DMS53 treated with DMSO at 0.1 percent for 48 hours (cell line): ENCODE data around the gene PELI3.
A peak's percentile ranks its signal among the peaks of the same experiment; 100 is the strongest.
"Not testable (repeated sequence)": the region's sequence is repeated elsewhere in the genome, so short reads cannot be mapped to it uniquely, and the experiment has no call there.

Experiments
- DNase-seq: peaks from one replicate; lab custom pipeline; 2025; ENCODE audit not compliant: unreplicated experiment; lab: John Stamatoyannopoulos, UW

PELI3 gene

GRCh38 chr11:66443602-66444001, 23.1 kb upstream of the PELI3 start:
- no peak for DNase-seq

GRCh38 chr11:66447012-66447411, 19.7 kb upstream of the PELI3 start:
- DNase-seq, result no peak

GRCh38 chr11:66448523-66448922, 18.2 kb upstream of the PELI3 start:
- no peak for DNase-seq

DNA sequence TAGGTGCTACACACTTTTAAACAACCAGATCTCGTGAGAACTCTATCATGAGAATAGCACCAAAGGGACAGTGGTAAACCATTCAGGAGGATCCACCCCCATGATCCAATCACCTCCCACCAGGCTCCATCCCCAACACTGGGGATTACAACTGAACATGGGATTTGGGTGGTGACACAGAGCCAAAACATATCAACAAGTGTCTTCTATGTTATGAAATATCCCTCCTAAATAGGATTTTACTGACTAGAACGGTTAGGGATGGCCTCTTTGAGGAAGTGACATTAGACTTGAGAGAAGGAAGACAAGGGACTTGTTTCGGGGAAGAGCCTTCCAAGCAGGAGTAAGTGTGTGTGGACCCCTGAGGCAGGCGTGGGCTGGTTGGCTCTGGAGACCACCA, 16.1 kb upstream of the PELI3 start:
- DNase-seq, result no peak

DNA sequence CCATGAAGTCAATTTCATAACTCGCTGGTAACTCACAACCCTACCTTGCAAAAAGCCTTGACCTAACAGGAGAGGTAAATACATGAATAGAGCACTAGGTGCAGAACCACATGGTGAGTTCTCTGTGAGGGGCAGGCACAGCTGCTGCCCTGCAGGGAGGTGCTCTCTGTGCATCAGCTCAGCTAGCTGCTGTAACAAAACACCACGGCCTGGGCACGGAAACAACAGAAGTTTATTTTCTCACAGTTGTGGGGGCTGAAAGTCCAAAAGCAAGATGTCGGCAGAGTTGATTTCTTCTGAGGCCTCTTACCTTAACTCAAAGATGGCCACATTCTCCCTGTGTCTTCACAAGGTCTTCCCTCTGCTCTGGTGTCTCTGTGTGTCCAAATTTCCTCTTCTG, 15.0 kb upstream of the PELI3 start:
- no peak for DNase-seq

DNA sequence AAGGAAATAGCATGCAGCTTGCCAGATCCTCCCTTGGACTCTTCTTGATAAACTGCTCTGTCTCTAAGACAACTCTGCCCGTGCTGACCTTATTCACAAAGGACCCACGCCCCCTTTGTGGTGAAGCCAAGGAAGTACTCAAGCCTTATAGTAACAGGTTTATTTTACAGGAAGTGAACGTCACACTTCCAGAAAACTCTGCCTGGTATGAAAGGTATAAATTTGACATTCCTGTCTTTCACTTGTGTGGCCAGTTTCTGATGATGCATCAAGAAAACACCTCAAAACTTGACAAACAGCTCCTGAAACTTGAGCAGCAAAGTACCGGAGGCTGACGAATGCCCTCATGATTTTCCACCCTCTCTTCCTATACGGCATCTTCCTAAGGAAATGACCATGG, 12.5 kb upstream of the PELI3 start:
- no peak for DNase-seq

DNA sequence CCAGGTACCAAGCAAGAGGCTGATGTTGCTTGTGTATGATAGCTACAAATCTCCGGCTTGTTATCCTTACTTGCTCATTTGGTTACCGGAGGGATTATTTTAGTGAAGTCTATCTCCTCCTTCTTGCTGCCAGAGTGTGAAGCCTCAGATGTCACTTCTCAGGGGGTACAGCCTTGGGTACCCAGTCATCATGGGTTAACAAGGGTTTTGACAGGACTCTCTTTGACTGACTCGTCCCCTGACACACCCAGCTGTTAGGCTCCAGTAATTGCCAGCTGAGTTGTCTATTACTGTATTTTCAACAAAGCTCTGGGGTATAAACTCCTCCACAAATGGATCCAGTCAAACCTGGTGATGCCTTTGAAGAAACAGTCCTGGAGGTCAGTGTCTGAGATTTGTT, 11.9 kb upstream of the PELI3 start:
- no peak for DNase-seq

DNA sequence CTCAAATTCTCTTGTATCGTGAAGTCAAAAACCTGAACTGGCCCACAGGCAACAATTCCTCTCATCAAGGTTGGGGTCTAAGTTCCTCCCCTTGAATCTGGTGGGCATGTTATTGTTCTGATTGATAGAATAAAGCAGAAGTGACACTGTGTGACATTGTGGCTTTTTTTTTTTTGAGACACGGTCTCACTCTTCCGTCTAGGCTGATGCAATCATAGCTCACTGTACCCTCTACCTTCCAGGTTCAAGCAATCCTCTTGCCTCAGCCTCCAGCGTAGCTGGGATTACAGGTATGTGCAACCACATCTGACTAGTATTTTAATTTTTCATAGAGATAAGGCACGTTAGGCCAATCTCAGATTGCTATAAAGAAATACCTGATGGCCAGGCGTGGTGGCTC, 8.9 kb upstream of the PELI3 start:
- no peak for DNase-seq

- DNase-seq, result no peak
Observed at GRCh38 chr11:66459138-66459778, 7.4 kb upstream of the PELI3 start.

DNA sequence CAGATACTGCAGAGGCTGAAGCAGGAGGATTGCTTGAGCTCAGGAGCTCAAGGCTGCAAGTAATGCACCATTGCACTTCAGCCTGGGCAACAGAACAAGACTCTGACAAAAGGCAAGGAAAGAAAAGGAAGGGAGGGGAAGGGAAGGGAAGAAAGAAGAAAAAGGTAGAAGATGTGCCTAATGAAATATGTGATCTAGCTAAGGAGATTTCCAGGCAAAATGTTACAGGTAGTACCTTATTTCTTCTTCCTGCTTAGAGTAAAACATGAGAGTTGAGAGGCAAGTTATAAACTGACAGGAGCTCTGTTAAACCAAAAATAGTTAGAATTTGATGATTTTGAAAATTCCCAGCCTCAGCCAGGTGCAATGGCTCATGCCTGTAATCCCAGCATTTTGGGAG, 4.7 kb upstream of the PELI3 start:
- no peak for DNase-seq

GRCh38 chr11:66462911-66463310, 3.8 kb upstream of the PELI3 start:
- no peak for DNase-seq

DNA sequence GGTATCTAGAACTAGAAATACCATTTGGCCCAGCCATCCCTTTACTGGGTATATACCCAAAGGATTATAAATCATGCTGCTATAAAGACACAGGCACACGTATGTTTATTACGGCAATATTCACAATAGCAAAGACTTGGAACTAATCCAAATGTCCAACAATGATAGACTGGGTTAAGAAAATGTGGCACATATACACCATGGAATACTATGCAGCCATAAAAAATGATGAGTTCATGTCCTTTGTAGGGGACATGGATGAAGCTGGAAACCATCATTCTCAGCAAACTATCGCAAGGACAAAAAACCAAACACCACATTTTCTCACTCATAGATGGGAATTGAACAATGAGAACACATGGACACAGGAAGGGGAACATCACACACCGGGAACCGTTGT, 2.6 kb upstream of the PELI3 start:
- not testable (repeated sequence) for DNase-seq

DNA sequence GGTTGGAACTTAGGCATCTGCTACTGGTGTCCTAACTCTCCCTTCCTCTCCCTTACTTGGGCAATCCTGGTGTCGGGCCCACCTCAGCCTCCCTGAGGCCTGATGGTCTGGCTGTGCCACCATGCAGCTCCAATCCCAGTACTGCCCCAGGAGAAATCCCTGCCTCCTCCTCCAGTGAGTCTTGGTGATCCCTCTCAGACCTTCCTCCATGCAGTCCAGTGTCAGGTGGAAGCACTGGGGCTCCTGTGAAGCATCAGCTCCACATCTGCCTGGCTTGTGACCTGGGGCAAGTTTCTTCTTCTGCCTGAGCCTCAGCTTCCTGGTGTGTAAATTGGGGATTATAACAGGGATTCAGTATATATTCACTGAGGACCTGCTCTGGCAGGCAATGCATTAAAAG, 1.8 kb upstream of the PELI3 start:
- DNase-seq, result no peak

DNA sequence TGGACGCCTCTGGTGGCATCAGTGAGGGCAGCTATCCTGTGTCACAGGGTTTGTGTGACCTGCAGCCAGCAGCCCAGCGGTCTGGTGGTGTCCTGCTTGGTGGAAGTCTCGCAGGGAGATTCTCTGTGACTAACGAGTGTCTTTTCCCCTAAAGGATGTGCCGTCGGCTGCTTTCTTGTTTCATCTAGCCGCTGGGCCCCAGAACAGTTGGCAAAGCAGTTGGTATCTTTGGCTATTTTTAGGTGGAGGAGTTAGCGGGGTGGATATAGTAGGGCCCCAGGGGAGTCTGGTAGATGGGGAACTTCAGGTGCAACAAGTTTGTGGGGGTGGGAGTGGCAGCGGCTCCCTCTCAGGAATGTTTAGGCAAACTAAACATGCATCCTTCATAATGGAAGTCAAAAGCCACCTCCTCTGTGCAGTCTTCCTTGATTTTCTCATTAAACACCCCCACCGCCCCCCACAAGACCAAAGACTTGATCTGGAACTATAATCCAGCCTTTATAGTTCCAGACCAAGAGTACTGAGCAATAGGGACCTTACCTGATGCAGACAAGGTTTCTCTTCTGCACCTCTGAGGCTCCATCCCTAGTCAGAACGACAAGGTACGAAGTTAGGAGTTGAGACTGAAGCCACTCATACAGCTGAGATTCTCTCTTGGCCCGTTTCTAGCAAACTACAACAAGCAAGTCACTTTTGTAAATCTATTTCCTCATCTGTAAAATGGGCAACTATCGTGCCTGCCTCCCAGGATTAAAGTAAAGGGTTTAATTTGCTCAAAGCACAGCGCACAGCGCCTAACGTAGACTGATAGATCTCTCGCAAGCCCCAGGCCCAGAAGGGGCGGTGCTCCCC, 1.1 kb upstream of the PELI3 start:
- no peak for DNase-seq

DNA sequence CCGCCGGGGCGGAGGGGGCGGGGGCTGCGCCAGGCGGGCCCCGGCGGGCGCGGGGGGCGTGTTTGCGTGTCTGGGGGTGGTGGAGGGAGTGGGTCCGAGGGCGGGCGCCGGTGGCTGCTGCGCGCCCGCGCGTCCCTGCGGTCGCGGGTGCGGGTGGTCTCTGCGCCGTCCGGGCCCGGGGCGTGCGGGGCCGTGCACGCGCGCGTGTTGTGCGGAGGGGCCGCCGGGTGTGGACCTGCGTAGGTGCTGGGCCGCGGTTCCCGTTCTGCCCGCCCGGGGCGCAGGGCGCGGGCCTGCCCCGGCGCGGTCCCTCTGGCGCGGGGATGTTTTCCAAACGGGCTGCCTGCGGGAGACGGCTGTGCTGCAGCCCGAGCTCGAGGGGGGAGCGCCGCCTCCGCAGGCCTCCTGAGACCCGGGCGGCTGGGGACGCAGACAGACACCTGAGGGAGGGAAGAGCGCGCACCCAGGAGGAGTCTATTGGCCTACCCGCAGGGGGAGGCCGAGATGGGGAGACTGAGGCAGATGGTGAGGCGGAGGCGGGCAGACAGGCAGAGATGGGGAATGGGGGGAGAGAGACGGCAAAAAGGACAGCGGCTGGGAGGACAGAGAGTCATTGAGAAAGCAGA, 442 bp downstream of the PELI3 start:
- no peak for DNase-seq

- DNase-seq, result peak; percentile 41
Observed at GRCh38 chr11:66467756-66468155, 1.1 kb downstream of the PELI3 start.

- DNase-seq, result no peak
Observed at GRCh38 chr11:66468691-66469090, 2.0 kb downstream of the PELI3 start.

GRCh38 chr11:66469441-66469840, 2.7 kb downstream of the PELI3 start:
- no peak for DNase-seq

DNA sequence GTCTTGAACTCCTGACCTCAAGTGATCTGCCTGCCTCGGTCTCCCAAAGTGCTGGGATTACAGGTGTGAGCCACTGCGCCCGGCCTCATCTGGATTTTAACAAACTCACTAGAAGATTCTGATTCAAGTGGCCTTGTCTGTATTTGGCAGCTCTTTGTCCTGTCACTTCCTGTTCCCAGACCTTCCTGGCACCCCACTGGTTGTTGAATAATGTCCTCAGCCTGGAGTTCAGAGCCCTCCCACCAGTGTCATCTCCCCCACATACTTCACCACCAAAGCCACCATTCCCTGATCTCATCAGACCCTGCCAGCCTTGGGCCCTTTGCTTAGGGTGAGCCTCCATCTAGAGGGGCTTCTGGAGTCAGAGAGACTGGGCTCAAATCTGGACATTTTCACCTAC, 3.3 kb downstream of the PELI3 start:
- no peak for DNase-seq

- no peak for DNase-seq
Observed at GRCh38 chr11:66471142-66471541, 4.4 kb downstream of the PELI3 start.

GRCh38 chr11:66472054-66472453, 5.3 kb downstream of the PELI3 start:
- no peak for DNase-seq

DNA sequence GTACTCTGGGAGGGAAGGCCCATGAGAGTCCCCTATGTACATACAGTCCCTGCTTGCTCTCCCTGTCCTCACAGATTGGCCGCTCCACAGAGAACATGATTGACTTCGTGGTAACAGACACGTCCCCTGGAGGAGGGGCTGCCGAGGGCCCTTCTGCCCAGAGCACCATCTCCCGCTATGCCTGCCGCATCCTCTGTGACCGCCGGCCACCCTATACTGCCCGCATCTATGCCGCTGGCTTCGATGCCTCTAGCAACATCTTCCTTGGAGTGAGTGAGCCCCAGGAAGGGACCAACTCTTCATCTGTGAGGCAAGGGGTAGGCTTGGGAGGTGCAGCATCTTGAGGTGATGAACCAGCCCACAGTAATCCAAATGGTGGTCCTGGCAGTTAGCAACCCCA, 6.5 kb downstream of the PELI3 start:
- DNase-seq, result no peak
